HG03354 (cell line): ENCODE data around the gene ABR.
A peak's percentile ranks its signal among the peaks of the same experiment; 100 is the strongest.
"Not testable (repeated sequence)": the region's sequence is repeated elsewhere in the genome, so short reads cannot be mapped to it uniquely, and the experiment has no call there.

Source experiments
- ATAC-seq: cut with Tn5 transposase; IDR thresholded peaks from one replicate; pipeline ENCODE4 v1.9.1; 2021; ENCODE audit warnings: mild to moderate bottlenecking; ENCODE audit not compliant: unreplicated experiment, poor library complexity, severe bottlenecking

Gene ABR

GRCh38 chr17:1003972-1004768 is 175.6 kb downstream of the ABR start:
- ATAC-seq = no peak

- ATAC-seq = no peak
Measured at GRCh38 chr17:1003633-1003971, 176.2 kb downstream of the ABR start.

GRCh38 chr17:1002771-1003555 is 176.8 kb downstream of the ABR start:
- no peak for ATAC-seq

GRCh38 chr17:1002412-1002753 is 177.4 kb downstream of the ABR start:
- no peak for ATAC-seq

- ATAC-seq = no peak
Measured at GRCh38 chr17:1001640-1002411, 178.0 kb downstream of the ABR start.

- no peak for ATAC-seq
Measured at GRCh38 chr17:1000597-1001461, 179.0 kb downstream of the ABR start.

- no peak for ATAC-seq
Measured at GRCh38 chr17:998111-998510, 181.7 kb downstream of the ABR start.

GRCh38 chr17:996554-997344 is 183.0 kb downstream of the ABR start, which contains the start of gene TIMM22:
Gene TIMM22, plus strand, starts transcription at chr17:997129. Its CDS starts 14 bp downstream, at chr17:997143.
- ATAC-seq = peak; percentile 95

GRCh38 chr17:995324-995723 is 184.5 kb downstream of the ABR start:
- not testable (repeated sequence) for ATAC-seq

GRCh38 chr17:992933-993332 is 186.8 kb downstream of the ABR start:
- no peak for ATAC-seq

- no peak for ATAC-seq
Measured at GRCh38 chr17:988561-988960, 191.2 kb downstream of the ABR start.

GRCh38 chr17:987931-988330 is 191.8 kb downstream of the ABR start:
- ATAC-seq = no peak

GRCh38 chr17:986322-986929 is 193.4 kb downstream of the ABR start:
- no peak for ATAC-seq

- ATAC-seq = no peak
Measured at GRCh38 chr17:983921-984320, 195.9 kb downstream of the ABR start.

GRCh38 chr17:981292-981658 is 198.5 kb downstream of the ABR start:
- ATAC-seq = no peak

GRCh38 chr17:980406-981291 is 199.1 kb downstream of the ABR start:
- peak; percentile 64 for ATAC-seq

- ATAC-seq = peak; percentile 66
Measured at GRCh38 chr17:979539-980405, 200.0 kb downstream of the ABR start, which contains the start of gene NXN. Gene NXN, minus strand, starts transcription at chr17:979776.
